Chondrocyte (in vitro differentiated cells): ENCODE data around the gene TMC5. TPM values are rescaled to one million over a fixed set of nuclear protein-coding genes. Genes with fewer than 3 reads are reported as not detected.

Source experiments
- DNase-seq: peaks from one replicate; pipeline ENCODE4 v3.0.0; 2021; ENCODE audit warnings: mixed read lengths, low spot score
- H3K27ac Mint-ChIP-seq: one replicate; pipeline ENCODE4 v1.8.0; 2021; ENCODE audit warnings: mild to moderate bottlenecking, moderate library complexity, mixed read lengths; ENCODE audit not compliant: unreplicated experiment
- H3K27me3 Mint-ChIP-seq: 2 replicates; pipeline ENCODE4 v1.8.0; 2021; ENCODE audit warnings: low read depth, mixed read lengths
- H3K36me3 Mint-ChIP-seq: 2 replicates; pipeline ENCODE4 v1.8.0; 2021; ENCODE audit warnings: low read depth, mixed read lengths
- H3K4me1 Mint-ChIP-seq: 2 replicates; pipeline ENCODE4 v1.8.0; 2021; ENCODE audit warnings: low read depth, mild to moderate bottlenecking, mixed read lengths
- H3K4me3 Mint-ChIP-seq: one replicate; pipeline ENCODE4 v1.8.0; 2021; ENCODE audit warnings: mild to moderate bottlenecking, moderate library complexity, mixed read lengths; ENCODE audit not compliant: unreplicated experiment
- H3K9me3 Mint-ChIP-seq: 2 replicates; pipeline ENCODE4 v1.8.0; 2021; ENCODE audit warnings: low read depth, mixed read lengths
- CTCF ChIP-seq: fragments of 200-600 bp; sonication (generic); IDR thresholded peaks from 2 replicates; pipeline ENCODE4 v1.5.0; 2021; ENCODE audit warnings: antibody characterized with exemption, mild to moderate bottlenecking, moderate library complexity
- total RNA-seq: library from RNA; stranded (reverse); gene quantifications from 3 replicates; pipeline ENCODE4 v1.2.1, GENCODE V29; 2021

TMC5 gene
- total RNA-seq, 1 donor from 2014 or later: not detected

- no peak for TF ChIP-seq CTCF
- no peaks in the 10 kb centered on the region for H3K36me3 Mint-ChIP-seq
- no peak overlapping the region for H3K4me3 Mint-ChIP-seq
- H3K9me3 Mint-ChIP-seq: no peaks in the 10 kb centered on the region
- no peak for DNase-seq
- H3K4me1 Mint-ChIP-seq: no peaks in the 10 kb centered on the region
- no peak overlapping the region for H3K27ac Mint-ChIP-seq
- peaks cover 6% of the 10 kb centered on the region for H3K27me3 Mint-ChIP-seq
Observed at GRCh38 chr16:19460397-19460796, 42.7 kb downstream of the TMC5 start.

DNA sequence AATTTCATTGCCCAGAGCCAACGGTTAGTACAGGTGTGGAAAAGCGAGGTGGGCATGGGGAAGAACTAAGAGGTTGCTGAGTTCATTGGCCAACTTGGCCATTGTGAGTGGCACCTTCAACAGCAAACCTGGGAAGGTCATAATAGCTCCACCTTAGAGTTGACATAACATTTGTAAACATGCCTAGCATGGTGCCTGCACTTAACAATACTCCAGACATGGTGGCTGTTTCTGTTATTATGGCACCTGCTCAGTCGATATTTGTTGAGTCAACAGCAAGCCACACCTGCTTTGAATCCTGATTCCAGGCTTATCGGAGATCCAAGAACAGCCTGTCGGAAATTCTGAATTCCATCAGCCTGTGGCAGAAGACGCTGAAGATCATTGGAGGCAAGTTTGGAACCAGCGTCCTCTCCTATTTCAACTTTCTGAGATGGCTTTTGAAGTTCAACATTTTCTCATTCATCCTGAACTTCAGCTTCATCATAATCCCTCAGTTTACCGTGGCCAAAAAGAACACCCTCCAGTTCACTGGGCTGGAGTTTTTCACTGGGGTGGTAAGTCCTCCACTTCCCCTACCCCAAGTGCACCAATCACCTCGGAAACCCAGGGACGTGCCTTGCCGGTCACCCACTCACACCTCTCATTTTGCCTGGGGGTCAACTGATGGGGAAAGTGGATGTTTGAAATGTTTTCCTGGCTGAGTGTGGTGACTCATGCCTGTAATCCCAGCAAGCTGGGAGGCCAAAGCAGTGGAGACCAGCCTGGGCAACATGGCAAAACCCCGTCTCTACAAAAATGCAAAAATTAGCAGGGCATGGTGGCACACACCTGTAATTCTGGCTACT is 46.0 kb downstream of the TMC5 start:
- no peak overlapping the region for H3K27ac Mint-ChIP-seq
- no peak overlapping the region for H3K4me3 Mint-ChIP-seq
- TF ChIP-seq CTCF: no peak
- H3K9me3 Mint-ChIP-seq: peaks cover 4% of the 10 kb centered on the region
- no peaks in the 10 kb centered on the region for H3K36me3 Mint-ChIP-seq
- no peaks in the 10 kb centered on the region for H3K4me1 Mint-ChIP-seq
- DNase-seq: no peak
- peaks cover 4% of the 10 kb centered on the region for H3K27me3 Mint-ChIP-seq

DNA sequence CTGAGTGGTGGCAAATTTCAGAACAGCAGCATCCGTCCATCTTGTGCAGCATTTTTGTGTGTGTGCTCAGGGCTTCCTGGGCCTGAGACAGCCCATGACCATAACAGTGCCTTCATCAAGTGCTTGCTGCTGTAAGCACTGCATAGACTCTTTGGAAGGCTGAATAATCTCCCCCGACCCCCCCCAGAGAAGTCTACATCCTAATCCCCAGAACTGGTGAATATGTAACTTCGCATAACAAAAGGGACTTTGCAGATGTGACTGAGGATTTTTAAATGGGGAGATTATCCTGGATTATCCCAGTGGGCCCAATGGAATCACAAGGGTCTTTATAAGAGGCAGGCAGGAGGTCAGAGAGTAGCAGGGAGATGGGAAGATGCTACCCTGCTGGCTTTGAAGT is 50.6 kb downstream of the TMC5 start:
- DNase-seq: no peak
- Mint-ChIP-seq H3K9me3 (peaks cover 4% of the 10 kb centered on the region), H3K4me1 (no peaks in the 10 kb centered on the region), H3K27me3 (peaks cover 1% of the 10 kb centered on the region), H3K27ac (no peak overlapping the region), H3K4me3 (no peak overlapping the region), H3K36me3 (no peaks in the 10 kb centered on the region)
- TF ChIP-seq CTCF: no peak

- H3K27me3 Mint-ChIP-seq: peaks cover 8% of the 10 kb centered on the region
- peaks cover 4% of the 10 kb centered on the region for H3K9me3 Mint-ChIP-seq
- no peaks in the 10 kb centered on the region for H3K36me3 Mint-ChIP-seq
- no peak for TF ChIP-seq CTCF
- H3K27ac Mint-ChIP-seq: no peak overlapping the region
- H3K4me3 Mint-ChIP-seq: no peak overlapping the region
- no peak for DNase-seq
- H3K4me1 Mint-ChIP-seq: no peaks in the 10 kb centered on the region
Observed at GRCh38 chr16:19472482-19472881, 54.8 kb downstream of the TMC5 start.

- no peaks in the 10 kb centered on the region for H3K4me1 Mint-ChIP-seq
- H3K27me3 Mint-ChIP-seq: peaks cover 16% of the 10 kb centered on the region
- H3K4me3 Mint-ChIP-seq: no peak overlapping the region
- no peaks in the 10 kb centered on the region for H3K36me3 Mint-ChIP-seq
- DNase-seq: no peak
- TF ChIP-seq CTCF: no peak
- H3K27ac Mint-ChIP-seq: no peak overlapping the region
- no peaks in the 10 kb centered on the region for H3K9me3 Mint-ChIP-seq
Observed at GRCh38 chr16:19474617-19475016, 56.9 kb downstream of the TMC5 start.
